ENCODE results near the gene LGALS9.

DNA sequence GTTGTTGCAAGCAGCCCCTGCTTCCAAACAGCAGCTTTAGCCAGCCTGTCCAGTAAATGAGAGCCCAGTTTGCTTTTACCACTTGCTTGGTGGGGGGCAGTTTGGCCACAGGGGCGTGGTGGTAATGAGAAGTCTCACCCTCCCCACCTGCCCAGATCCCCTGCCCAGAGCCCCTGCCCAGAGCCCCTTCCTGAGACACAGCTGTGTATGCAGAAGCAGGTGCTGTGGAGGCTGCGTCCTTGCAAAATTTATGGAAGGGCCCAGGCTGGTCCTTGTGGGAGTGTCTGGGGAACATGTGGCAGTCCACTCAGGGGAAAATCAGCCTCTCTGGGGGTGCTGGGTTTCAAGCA, 27.6 kb upstream of the LGALS9 start:
- TF ChIP-seq, protein P1, sequence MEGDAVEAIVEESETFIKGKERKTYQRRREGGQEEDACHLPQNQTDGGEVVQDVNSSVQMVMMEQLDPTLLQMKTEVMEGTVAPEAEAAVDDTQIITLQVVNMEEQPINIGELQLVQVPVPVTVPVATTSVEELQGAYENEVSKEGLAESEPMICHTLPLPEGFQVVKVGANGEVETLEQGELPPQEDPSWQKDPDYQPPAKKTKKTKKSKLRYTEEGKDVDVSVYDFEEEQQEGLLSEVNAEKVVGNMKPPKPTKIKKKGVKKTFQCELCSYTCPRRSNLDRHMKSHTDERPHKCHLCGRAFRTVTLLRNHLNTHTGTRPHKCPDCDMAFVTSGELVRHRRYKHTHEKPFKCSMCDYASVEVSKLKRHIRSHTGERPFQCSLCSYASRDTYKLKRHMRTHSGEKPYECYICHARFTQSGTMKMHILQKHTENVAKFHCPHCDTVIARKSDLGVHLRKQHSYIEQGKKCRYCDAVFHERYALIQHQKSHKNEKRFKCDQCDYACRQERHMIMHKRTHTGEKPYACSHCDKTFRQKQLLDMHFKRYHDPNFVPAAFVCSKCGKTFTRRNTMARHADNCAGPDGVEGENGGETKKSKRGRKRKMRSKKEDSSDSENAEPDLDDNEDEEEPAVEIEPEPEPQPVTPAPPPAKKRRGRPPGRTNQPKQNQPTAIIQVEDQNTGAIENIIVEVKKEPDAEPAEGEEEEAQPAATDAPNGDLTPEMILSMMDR (IDR thresholded peaks at IDR 0.05): no peak
- no peak for TF ChIP-seq POLR2A (IDR thresholded peaks at IDR 0.05)

Measured in body of pancreas (tissue), 4 donors.